H1 (cell line): ENCODE measurements around the gene EEPD1. TPM values are rescaled to one million over a fixed set of nuclear protein-coding genes. Genes with fewer than 3 reads are reported as not detected.

Experiments
- ASH2L ChIP-seq: fragments of 200-600, 300-600 bp; sonication (generic); IDR thresholded peaks from one replicate; pipeline ENCODE4 v1.7.1; 2017; ENCODE audit warnings: low read length
- CTBP2 ChIP-seq: IDR thresholded peaks from 2 replicates; pipeline ENCODE4 v1.7.0; 2011; ENCODE audit warnings: borderline replicate concordance, mild to moderate bottlenecking, moderate library complexity, mixed read lengths, low read length; ENCODE audit not compliant: insufficient read depth, insufficient read length
- GABPA ChIP-seq: IDR thresholded peaks from 2 replicates; pipeline ENCODE4 v1.6.1; 2011; ENCODE audit warnings: mild to moderate bottlenecking, low read length, moderate library complexity, borderline replicate concordance; ENCODE audit not compliant: insufficient read depth
- KDM5A ChIP-seq: fragments of 200-600 bp; IDR thresholded peaks from 2 replicates; pipeline ENCODE4 v1.7.1; 2012; ENCODE audit warnings: mild to moderate bottlenecking, low read length, inconsistent platforms, mixed read lengths
- SP4 ChIP-seq: IDR thresholded peaks from 2 replicates; pipeline ENCODE4 v1.6.1; 2012; ENCODE audit warnings: low read length, inconsistent platforms
- SUZ12 ChIP-seq: fragments of 200-600 bp; sonication (generic); IDR thresholded peaks from 2 replicates; pipeline ENCODE4 v1.6.1; 2012; ENCODE audit warnings: mild to moderate bottlenecking, inconsistent platforms, low read length, moderate library complexity, mixed read lengths
- TAF7 ChIP-seq: optimal IDR thresholded peaks from 2 replicates; pipeline ENCODE3; 2011; ENCODE audit warnings: low read depth, mild to moderate bottlenecking, inconsistent platforms, low read length, moderate library complexity, borderline replicate concordance
- TEAD4 ChIP-seq: IDR thresholded peaks from 2 replicates; pipeline ENCODE4 v1.6.1; 2012; ENCODE audit warnings: low read depth, low read length, inconsistent platforms, mixed read lengths
- polyA plus RNA-seq, 7 experiments: library from polyadenylated mRNA; depleted of rRNA in 3 of 7; stranded (reverse) in 5 of 7; unstranded in 2 of 7; fragments of >200 nt in 5 of 7; fragments of 200-250 nt in 2 of 7; gene quantifications; 1 replicate in 5 of 7; 2 replicates in 1 of 7; 4 replicates in 1 of 7; pipeline versions ENCODE4 v1.2.1 to v1.2.3, GENCODE V29; 2011 to 2013; ENCODE audit warnings: missing spikeins in 2 of 7, mixed read lengths in 2 of 7
- total RNA-seq: library from RNA; stranded (reverse); fragmentation: NEBNext Ultra II Directional; extraction: Animal tissue kit (Norgen Biotek cat#: 25700); gene quantifications from 2 replicates; pipeline ENCODE4 v1.2.1, GENCODE V29; 2021

Gene EEPD1
- total and polyA plus RNA-seq, 2 of the 8 experiments (the other 6 are each of a cell fraction or from before 2014, with no cell fraction given): 3.1 to 7.8 TPM

DNA sequence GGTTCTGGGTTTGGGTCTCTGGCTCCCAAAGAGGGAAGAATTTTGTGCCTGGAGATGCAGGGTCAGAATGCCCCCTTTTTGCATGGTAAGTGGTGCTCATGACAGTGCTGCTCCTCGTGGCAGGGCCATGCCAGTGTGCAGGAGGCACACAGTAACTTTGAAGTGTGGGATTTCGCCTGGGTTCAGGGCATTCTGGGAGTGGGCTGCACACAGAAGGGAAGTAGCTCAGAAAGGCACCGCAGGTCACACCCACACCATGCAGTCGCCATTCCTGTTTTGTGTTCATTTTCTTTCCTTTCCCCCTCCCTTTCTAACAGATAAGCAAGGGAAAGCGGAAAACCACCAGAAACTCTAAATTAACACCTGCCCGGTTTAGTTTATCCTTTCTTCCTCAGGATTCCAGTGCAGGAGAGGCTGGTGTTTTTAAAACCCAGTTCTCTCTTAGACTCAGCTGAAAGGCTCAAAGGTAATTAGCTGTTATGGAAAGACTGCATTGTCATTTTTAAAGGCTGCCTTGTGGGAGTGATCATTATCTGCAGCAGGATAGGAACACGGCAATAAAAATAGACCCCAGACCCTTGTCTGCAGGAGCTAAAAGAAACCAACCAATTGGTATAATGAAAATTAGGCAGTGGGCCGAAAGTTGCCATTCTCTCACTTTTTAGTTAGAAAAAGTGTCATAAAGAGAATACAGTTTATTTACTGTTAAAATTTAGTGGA, 50.2 kb downstream of the EEPD1 start (continued):
- TF ChIP-seq CTBP2 (no peak), TEAD4 (no peak), TAF7 (no peak), ASH2L (no peak), SP4 (no peak), KDM5A (no peak), GABPA (no peak), SUZ12 (no peak)
